GM13977 (cell line): ENCODE data around the gene EHD1.
A peak's percentile ranks its signal among the peaks of the same experiment; 100 is the strongest.

ENCODE experiments used
- DNase-seq: peaks from one replicate; pipeline ENCODE4 v3.0.0; 2012; ENCODE audit warnings: low spot score
- in situ Hi-C: fragments of 300-500 bp; cut with MboI; formaldehyde crosslinking; loops from one replicate; pipeline ENCODE4 v1.12.0; 2022; ENCODE audit warnings: low sequenced_read_pairs, low pct_unique_long_range_greater_than_20kb, mixed read lengths, inconsistent platforms; ENCODE audit not compliant: unreplicated experiment
- TF ChIP-seq, protein P1 (sequence below): IDR thresholded peaks from 2 replicates; pipeline ENCODE4 v1.5.1; 2012; ENCODE audit warnings: mild to moderate bottlenecking, control low read depth; ENCODE audit not compliant: insufficient read depth; ENCODE audit errors: extremely low read depth, missing control alignments

Gene EHD1

DNA sequence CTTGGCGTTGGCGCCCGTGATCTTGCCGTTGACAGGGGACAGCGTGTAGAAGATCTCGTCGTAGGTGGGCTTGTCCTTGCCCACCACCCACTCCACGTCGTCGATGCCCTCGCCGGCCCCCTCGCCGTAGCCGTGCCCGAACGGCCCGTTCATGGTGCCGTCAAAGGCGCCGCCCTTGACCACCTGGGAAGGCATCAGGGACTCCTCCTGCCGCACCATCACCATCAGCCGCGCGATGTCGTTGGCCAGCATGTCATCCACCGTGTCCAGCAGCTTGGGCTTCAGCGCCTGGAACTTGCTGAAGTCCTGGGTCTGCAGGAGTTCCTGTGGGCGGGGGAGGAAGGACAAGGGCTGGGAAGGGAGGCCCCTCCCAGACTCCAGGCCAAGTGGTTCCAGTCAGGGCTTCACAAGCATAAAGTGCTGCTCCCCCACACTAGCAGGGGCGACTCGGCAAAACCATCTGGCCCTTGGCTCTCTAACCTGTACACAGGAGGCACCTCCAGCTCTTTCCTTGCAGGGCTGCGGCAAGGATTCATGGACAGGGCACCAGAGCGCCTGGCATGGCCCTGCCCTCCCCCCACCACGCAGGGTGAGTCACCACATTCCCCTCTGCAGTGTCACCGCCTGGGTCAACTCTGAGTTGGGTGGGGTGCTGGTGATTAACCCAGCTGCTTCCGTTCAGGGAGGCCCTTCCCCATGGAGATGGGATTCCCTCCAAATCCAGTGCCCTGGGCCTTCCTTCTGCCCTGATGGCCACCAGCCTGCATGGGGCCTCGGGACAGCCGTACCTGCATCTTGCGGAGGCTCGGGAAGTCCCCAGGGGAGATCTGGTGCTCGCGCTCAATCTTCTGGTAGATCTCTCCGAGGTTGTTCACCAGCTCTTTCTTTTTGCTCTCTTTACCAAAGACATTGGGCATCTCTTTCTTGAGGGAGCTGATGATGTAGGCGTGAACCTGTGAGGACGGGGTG is 23.6 kb downstream of the EHD1 start:
- TF ChIP-seq, protein P1, sequence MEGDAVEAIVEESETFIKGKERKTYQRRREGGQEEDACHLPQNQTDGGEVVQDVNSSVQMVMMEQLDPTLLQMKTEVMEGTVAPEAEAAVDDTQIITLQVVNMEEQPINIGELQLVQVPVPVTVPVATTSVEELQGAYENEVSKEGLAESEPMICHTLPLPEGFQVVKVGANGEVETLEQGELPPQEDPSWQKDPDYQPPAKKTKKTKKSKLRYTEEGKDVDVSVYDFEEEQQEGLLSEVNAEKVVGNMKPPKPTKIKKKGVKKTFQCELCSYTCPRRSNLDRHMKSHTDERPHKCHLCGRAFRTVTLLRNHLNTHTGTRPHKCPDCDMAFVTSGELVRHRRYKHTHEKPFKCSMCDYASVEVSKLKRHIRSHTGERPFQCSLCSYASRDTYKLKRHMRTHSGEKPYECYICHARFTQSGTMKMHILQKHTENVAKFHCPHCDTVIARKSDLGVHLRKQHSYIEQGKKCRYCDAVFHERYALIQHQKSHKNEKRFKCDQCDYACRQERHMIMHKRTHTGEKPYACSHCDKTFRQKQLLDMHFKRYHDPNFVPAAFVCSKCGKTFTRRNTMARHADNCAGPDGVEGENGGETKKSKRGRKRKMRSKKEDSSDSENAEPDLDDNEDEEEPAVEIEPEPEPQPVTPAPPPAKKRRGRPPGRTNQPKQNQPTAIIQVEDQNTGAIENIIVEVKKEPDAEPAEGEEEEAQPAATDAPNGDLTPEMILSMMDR: no peak
- DNase-seq: no peak
- in situ Hi-C loops: no loop called here

DNA sequence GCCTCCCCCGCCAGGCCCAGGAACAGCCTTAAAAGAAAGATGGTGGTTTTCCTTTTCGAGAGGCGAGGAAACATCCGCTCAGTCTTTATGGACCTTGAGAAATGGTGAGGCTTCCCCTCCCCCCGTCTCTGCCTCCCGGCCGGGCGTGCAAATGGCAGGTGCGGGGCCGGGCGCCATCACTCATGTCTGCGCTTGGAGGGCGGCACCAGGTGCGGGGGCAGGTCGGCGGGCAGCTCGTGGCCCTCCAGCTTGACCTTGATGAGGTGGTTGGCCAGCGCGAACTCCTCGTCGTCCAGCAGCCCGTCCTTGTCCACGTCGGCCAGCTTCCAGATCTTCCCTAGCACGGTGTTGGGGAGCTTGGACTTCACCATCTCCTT is 24.3 kb downstream of the EHD1 start:
- in situ Hi-C loops: no loop called here
- no peak for DNase-seq
- TF ChIP-seq, protein P1: no peak

DNA sequence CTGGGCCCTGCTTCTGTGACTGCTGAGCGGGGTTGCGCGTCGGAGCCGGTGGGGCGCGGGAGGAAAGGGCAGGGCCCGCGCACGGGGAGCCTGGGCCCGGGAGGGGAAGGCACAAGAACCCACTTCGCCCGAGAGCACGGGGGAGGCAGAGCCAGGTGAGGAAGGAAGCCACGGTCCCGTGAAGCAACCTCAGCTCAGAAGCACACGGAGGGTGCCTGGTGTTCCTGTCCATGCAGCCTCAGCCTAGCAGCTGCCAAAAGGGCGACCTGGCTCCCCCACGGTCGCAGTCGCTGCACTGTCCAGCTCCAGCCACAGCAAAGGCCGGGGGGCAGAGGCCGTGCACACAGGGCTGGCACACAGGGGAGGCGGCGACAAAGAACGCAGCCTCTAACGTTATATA is 24.7 kb downstream of the EHD1 start:
- TF ChIP-seq, protein P1: no peak
- in situ Hi-C loops: no loop called here
- DNase-seq: no peak

DNA sequence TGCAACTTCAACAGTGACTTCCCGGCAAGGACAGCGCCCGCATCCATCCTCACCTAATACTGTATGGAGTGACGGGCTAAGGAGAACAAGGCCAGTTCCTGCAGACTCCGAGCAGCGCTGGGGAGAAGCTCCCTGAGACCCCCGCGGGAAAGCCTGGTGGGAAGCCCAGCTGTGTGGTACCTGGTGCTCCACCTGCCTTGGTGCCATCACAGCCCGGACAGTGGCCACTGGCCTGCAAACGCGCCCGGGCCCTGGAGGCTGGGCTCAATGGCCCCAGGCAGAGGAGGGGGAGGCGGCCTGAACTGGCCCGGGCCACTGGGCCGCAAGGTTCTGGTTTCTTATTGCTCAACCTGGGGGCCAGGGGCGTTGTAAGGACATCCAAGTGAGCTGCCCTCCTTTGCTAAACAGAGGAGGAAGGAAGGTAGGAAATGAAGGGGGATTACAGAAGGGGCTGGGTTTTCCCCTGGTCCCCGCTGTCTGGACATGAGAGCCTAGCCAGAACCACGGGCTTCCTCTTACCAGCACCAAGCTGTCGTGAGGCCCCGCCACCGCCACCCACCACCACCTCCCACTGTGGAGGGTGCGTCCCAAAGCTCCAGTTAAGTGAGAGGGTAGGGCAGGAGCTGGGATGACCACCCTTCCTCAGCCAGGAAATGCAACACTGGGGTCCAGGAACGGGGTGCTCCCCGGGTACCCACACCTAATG is 25.5 kb downstream of the EHD1 start:
- in situ Hi-C loops: no loop called here
- peak; percentile 67 for DNase-seq
- TF ChIP-seq, protein P1: no peak

DNA sequence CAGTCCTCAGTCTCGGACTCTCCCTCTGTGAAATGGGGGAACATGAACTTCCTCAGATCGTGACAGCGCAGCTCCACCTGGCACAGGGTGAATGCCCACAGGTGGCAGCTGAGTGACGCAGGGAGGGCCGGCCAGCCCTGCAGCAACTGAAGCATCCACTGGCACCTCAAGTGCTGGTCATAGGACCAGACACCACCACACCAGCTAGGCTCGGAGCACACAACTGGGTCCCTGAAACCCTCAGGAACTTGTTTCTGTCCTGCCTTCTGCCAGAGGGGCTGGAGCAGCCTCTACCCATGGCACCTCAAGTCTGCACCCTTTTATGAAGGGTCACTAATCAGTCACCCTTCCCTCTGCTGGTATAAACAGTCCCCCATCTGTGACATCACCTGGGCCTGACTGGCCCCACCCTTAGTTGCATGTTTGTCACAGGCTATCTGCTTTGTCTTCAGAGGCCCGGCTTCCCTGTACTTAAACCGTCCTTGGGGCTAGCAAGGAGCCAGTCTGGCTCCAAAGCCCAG is 26.5 kb downstream of the EHD1 start:
- TF ChIP-seq, protein P1: no peak
- peak; percentile 74 for DNase-seq
- in situ Hi-C loops: no loop called here

DNA sequence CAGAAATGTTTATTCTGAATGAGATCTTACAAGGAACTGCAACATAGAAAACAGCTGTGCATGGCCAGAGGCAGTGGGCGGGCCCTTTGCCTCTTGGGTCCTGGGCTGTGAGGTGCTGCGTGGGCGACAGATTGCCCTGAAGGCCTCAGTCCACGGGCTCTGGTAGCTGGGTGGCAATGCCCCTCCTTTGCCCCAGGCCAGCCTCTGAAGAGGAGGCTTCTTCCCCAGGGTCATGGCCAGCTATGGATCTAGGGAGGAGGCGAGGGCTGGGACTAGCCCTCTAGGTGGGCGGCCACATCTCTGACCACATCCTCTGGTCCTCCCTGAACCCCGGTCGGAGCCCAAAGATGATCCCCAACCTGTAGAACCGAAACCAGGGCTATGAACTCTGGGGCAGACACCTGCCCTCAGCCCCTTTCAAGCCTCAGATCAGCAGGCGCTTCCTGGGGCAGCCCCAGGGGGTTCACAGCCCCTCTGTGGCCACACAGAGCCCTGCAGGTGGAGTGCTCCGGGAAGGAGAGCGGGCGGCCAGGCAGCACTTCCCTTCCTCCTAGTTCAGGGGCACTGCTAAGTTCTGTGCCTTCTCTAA is 27.3 kb downstream of the EHD1 start:
- DNase-seq: peak; percentile 88
- in situ Hi-C loops: no loop called here
- TF ChIP-seq, protein P1: peak; percentile 37
